Panc1 (cell line): ENCODE results near the gene HID1.

Experiments
- POLR2AphosphoS5 ChIP-seq: IDR thresholded peaks from 2 replicates; pipeline ENCODE4 v1.6.1; 2012; ENCODE audit warnings: mild to moderate bottlenecking, low read depth, low read length, moderate library complexity
- SIN3A ChIP-seq: IDR thresholded peaks from 2 replicates; pipeline ENCODE4 v1.6.1; 2012; ENCODE audit warnings: low read depth, mild to moderate bottlenecking, low read length, moderate library complexity, borderline replicate concordance; ENCODE audit not compliant: insufficient read depth
- TCF7L2 ChIP-seq: IDR thresholded peaks from 2 replicates; pipeline ENCODE4 v1.6.1; 2011; ENCODE audit warnings: mild to moderate bottlenecking, low read depth, low read length, inconsistent platforms
- TF ChIP-seq, protein P1 (sequence below): fragments of 450-650 bp; IDR thresholded peaks from 2 replicates; pipeline ENCODE4 v1.5.1; 2017; ENCODE audit warnings: mild to moderate bottlenecking

DNA sequence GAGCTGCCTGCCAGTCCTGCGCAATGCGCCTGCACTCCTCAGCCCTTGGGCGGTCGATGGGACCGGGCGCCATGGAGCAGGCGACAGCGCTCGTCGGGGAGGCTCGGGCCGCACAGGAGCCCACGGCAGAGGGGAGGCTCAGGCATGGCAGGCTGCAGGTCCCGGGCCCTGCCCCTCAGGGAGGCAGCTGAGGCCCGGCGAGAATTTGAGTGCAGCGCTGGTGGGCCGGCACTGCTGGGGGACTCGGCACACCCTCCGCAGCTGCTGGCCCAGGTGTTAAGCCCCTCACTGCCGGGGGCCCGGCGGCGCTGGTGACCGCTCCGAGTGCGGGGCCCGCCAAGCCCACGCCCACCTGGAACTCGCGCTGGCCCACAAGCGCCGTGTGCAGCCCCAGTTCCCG is 65.5 kb downstream of the HID1 start:
- TF ChIP-seq SIN3A (no peak), POLR2AphosphoS5 (no peak), TCF7L2 (no peak)
- TF ChIP-seq, protein P1, sequence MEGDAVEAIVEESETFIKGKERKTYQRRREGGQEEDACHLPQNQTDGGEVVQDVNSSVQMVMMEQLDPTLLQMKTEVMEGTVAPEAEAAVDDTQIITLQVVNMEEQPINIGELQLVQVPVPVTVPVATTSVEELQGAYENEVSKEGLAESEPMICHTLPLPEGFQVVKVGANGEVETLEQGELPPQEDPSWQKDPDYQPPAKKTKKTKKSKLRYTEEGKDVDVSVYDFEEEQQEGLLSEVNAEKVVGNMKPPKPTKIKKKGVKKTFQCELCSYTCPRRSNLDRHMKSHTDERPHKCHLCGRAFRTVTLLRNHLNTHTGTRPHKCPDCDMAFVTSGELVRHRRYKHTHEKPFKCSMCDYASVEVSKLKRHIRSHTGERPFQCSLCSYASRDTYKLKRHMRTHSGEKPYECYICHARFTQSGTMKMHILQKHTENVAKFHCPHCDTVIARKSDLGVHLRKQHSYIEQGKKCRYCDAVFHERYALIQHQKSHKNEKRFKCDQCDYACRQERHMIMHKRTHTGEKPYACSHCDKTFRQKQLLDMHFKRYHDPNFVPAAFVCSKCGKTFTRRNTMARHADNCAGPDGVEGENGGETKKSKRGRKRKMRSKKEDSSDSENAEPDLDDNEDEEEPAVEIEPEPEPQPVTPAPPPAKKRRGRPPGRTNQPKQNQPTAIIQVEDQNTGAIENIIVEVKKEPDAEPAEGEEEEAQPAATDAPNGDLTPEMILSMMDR, result no peak
